HEK293T (cell line): ENCODE measurements around the gene HYDIN.
"Not testable (repeated sequence)": the region's sequence is repeated elsewhere in the genome, so short reads cannot be mapped to it uniquely, and the experiment has no call there.

Experiments
- ARNT ChIP-seq: fragments of 450-650 bp; IDR thresholded peaks from 2 replicates; pipeline ENCODE4 v1.6.1; 2017; ENCODE audit warnings: mild to moderate bottlenecking
- BHLHE40 ChIP-seq: fragments of 450-650 bp; IDR thresholded peaks from 2 replicates; pipeline ENCODE4 v1.6.1; 2016; ENCODE audit warnings: mild to moderate bottlenecking, moderate library complexity, borderline replicate concordance
- CTBP1 ChIP-seq: fragments of 450-650 bp; IDR thresholded peaks from 2 replicates; pipeline ENCODE4 v1.6.1; 2016; ENCODE audit warnings: borderline replicate concordance
- ELF4 ChIP-seq: fragments of 450-650 bp; IDR thresholded peaks from 2 replicates; pipeline ENCODE4 v1.6.1; 2017; ENCODE audit warnings: antibody characterized with exemption
- FOXA1 ChIP-seq: fragments of 450-650 bp; IDR thresholded peaks from 2 replicates; pipeline ENCODE4 v1.6.1; 2016; ENCODE audit warnings: mild to moderate bottlenecking
- FOXK2 ChIP-seq: fragments of 450-650 bp; IDR thresholded peaks from 2 replicates; pipeline ENCODE4 v1.6.1; 2016; ENCODE audit warnings: mild to moderate bottlenecking
- FOXM1 ChIP-seq: fragments of 450-650 bp; IDR thresholded peaks from 2 replicates; pipeline ENCODE4 v1.6.1; 2017; ENCODE audit warnings: mild to moderate bottlenecking, borderline replicate concordance
- HDGF ChIP-seq: fragments of 450-650 bp; IDR thresholded peaks from 2 replicates; pipeline ENCODE4 v1.6.1; 2017; ENCODE audit warnings: antibody characterized with exemption, borderline replicate concordance
- L3MBTL2 ChIP-seq: fragments of 450-650 bp; conservative IDR thresholded peaks from 2 replicates; pipeline ENCODE4 v1.6.1; 2016; ENCODE audit warnings: mild to moderate bottlenecking
- NFRKB ChIP-seq: fragments of 450-650 bp; IDR thresholded peaks from 2 replicates; pipeline ENCODE4 v1.6.1; 2016; ENCODE audit warnings: mild to moderate bottlenecking, moderate library complexity
- SUZ12 ChIP-seq: fragments of 450-650 bp; IDR thresholded peaks from 2 replicates; pipeline ENCODE4 v1.6.1; 2016; ENCODE audit warnings: mild to moderate bottlenecking
- TARDBP ChIP-seq: fragments of 450-650 bp; IDR thresholded peaks from 2 replicates; pipeline ENCODE4 v1.6.1; 2016
- ZNF384 ChIP-seq: fragments of 450-650 bp; IDR thresholded peaks from 2 replicates; pipeline ENCODE4 v1.6.1; 2016

GRCh38 chr16:70882311-70882710 lies 348.2 kb downstream of the HYDIN start:
- not testable (repeated sequence) for TF ChIP-seq CTBP1, SUZ12, BHLHE40, FOXA1, HDGF, NFRKB, FOXK2, FOXM1, ELF4, ARNT, ZNF384, TARDBP, L3MBTL2
